GM18861 (cell line): ENCODE results near the gene NAA25.
A peak's percentile ranks its signal among the peaks of the same experiment; 100 is the strongest.
"Not testable (repeated sequence)": the region's sequence is repeated elsewhere in the genome, so short reads cannot be mapped to it uniquely, and the experiment has no call there.

ENCODE experiments used
- ATAC-seq: cut with Tn5 transposase; IDR thresholded peaks from one replicate; pipeline ENCODE4 v1.9.1; 2021; ENCODE audit not compliant: unreplicated experiment

Gene NAA25

GRCh38 chr12:112117685-112118084 is 9.1 kb upstream of the NAA25 start:
- no peak for ATAC-seq

GRCh38 chr12:112116232-112117060 is 7.9 kb upstream of the NAA25 start:
- no peak for ATAC-seq

GRCh38 chr12:112115259-112116045 is 6.9 kb upstream of the NAA25 start:
- no peak for ATAC-seq

- ATAC-seq: no peak
Measured at GRCh38 chr12:112112409-112113133, 4.0 kb upstream of the NAA25 start.

- no peak for ATAC-seq
Measured at GRCh38 chr12:112111931-112112330, 3.3 kb upstream of the NAA25 start.

- ATAC-seq: not testable (repeated sequence)
Measured at GRCh38 chr12:112110787-112111662, 2.4 kb upstream of the NAA25 start.

GRCh38 chr12:112107306-112108201 is 1.0 kb downstream of the NAA25 start:
- ATAC-seq: peak; percentile 9

GRCh38 chr12:112105891-112106290 is 2.7 kb downstream of the NAA25 start:
- ATAC-seq: no peak

- ATAC-seq: no peak
Measured at GRCh38 chr12:112103758-112104503, 4.7 kb downstream of the NAA25 start.

- ATAC-seq: not testable (repeated sequence)
Measured at GRCh38 chr12:112102746-112103145, 5.8 kb downstream of the NAA25 start.

- ATAC-seq: no peak
Measured at GRCh38 chr12:112102127-112102526, 6.5 kb downstream of the NAA25 start.

GRCh38 chr12:112100500-112100899 is 8.1 kb downstream of the NAA25 start:
- not testable (repeated sequence) for ATAC-seq

- ATAC-seq: no peak
Measured at GRCh38 chr12:112097641-112098040, 10.9 kb downstream of the NAA25 start.

- no peak for ATAC-seq
Measured at GRCh38 chr12:112096667-112097066, 11.9 kb downstream of the NAA25 start.

GRCh38 chr12:112096070-112096469 is 12.5 kb downstream of the NAA25 start:
- peak; percentile 69 for ATAC-seq

GRCh38 chr12:112091563-112091962 is 17.0 kb downstream of the NAA25 start:
- no peak for ATAC-seq

- no peak for ATAC-seq
Measured at GRCh38 chr12:112087851-112088250, 20.7 kb downstream of the NAA25 start.

- no peak for ATAC-seq
Measured at GRCh38 chr12:112087055-112087850, 21.3 kb downstream of the NAA25 start.
